Smooth muscle cell (in vitro differentiated cells): Measurements from ENCODE around the gene PIGP. TPM values are rescaled to one million over a fixed set of nuclear protein-coding genes. Genes with fewer than 3 reads are reported as not detected.
"Not testable (repeated sequence)": the region's sequence is repeated elsewhere in the genome, so short reads cannot be mapped to it uniquely, and the experiment has no call there.

Experiments
- DNase-seq: peaks from one replicate; lab custom pipeline; 2025; ENCODE audit not compliant: unreplicated experiment; lab: John Stamatoyannopoulos, UW
- H2AFZ ChIP-seq: fragments of 200-600 bp; sonication (generic); 2 replicates; pipeline ENCODE4 v1.6.0; 2016; ENCODE audit warnings: antibody characterized with exemption, low read depth, mild to moderate bottlenecking
- H3F3A ChIP-seq: fragments of 200-600 bp; sonication (generic); 2 replicates; pipeline ENCODE4 v1.6.0; 2017; ENCODE audit warnings: antibody characterized with exemption, low read depth
- H3K27ac ChIP-seq: fragments of 200-600 bp; sonication (generic); 2 replicates; pipeline ENCODE4 v1.5.1; 2016; ENCODE audit warnings: low read depth, mild to moderate bottlenecking
- H3K27me3 ChIP-seq: fragments of 200-600 bp; sonication (generic); 2 replicates; pipeline ENCODE4 v1.6.1; 2016; ENCODE audit warnings: low read depth, mild to moderate bottlenecking
- H3K36me3 ChIP-seq: fragments of 200-600 bp; sonication (generic); 2 replicates; pipeline ENCODE4 v1.5.1; 2016; ENCODE audit warnings: low read depth
- H3K4me1 ChIP-seq: fragments of 200-600 bp; sonication (generic); 2 replicates; pipeline ENCODE4 v1.5.1; 2016; ENCODE audit warnings: low read depth
- H3K4me2 ChIP-seq: fragments of 200-600 bp; sonication (generic); 2 replicates; pipeline ENCODE4 v1.6.0; 2016; ENCODE audit warnings: mild to moderate bottlenecking
- H3K4me3 ChIP-seq: fragments of 200-600 bp; sonication (generic); 2 replicates; pipeline ENCODE4 v1.5.1; 2016; ENCODE audit warnings: mild to moderate bottlenecking
- H3K79me2 ChIP-seq: fragments of 200-600 bp; sonication (generic); 2 replicates; pipeline ENCODE4 v1.6.0; 2016; ENCODE audit warnings: low read depth, mild to moderate bottlenecking
- H3K9ac ChIP-seq: fragments of 200-600 bp; sonication (generic); 2 replicates; pipeline ENCODE4 v1.6.0; 2016; ENCODE audit warnings: low read depth
- H3K9me3 ChIP-seq: fragments of 200-600 bp; sonication (generic); replicated peaks from 2 replicates; pipeline ENCODE4 v1.5.1; 2016; ENCODE audit warnings: low read depth
- H4K20me1 ChIP-seq: fragments of 200-600 bp; sonication (generic); 2 replicates; pipeline ENCODE4 v1.6.0; 2016; ENCODE audit warnings: low read depth
- WGBS: methylation state at CpG from one replicate; pipeline ENCODE4 v1.1.7; 2016; ENCODE audit warnings: low lambda C conversion rate; 5-methylcytosine and 5-hydroxymethylcytosine counted together
- polyA plus RNA-seq: library from polyadenylated mRNA; unstranded; fragments of >200 nt; fragmentation: Nextera tagmentation; extraction: Ambion mirVana; gene quantifications from 2 replicates; pipeline ENCODE4 v1.2.1, GENCODE V29; 2016
- total RNA-seq: library from RNA; depleted of rRNA; stranded (reverse); fragments of >200 nt; gene quantifications from 2 replicates; pipeline ENCODE4 v1.2.3, GENCODE V29; 2014
- TF ChIP-seq, protein P1 (sequence below): fragments of 200-600 bp; sonication (generic); IDR thresholded peaks from 2 replicates; pipeline ENCODE4 v1.5.1; 2017; ENCODE audit warnings: borderline replicate concordance, mild to moderate bottlenecking, antibody characterized with exemption; ENCODE audit not compliant: insufficient read depth, poor library complexity, severe bottlenecking

Gene PIGP
- total and polyA plus RNA-seq, 2 experiments from 2014 or later = 15.4 to 17.6 TPM

GRCh38 chr21:37036177-37036576 lies 36.7 kb downstream of the PIGP start:
- H3K4me2 ChIP-seq = no peak overlapping the region
- H3K9ac ChIP-seq = no peak overlapping the region
- H3F3A ChIP-seq = no peaks in the 10 kb centered on the region
- no peaks in the 10 kb centered on the region for H3K79me2 ChIP-seq
- H3K9me3 ChIP-seq = no peaks in the 10 kb centered on the region
- H3K27me3 ChIP-seq = no peaks in the 10 kb centered on the region
- no peaks in the 10 kb centered on the region for H3K36me3 ChIP-seq
- TF ChIP-seq, protein P1, sequence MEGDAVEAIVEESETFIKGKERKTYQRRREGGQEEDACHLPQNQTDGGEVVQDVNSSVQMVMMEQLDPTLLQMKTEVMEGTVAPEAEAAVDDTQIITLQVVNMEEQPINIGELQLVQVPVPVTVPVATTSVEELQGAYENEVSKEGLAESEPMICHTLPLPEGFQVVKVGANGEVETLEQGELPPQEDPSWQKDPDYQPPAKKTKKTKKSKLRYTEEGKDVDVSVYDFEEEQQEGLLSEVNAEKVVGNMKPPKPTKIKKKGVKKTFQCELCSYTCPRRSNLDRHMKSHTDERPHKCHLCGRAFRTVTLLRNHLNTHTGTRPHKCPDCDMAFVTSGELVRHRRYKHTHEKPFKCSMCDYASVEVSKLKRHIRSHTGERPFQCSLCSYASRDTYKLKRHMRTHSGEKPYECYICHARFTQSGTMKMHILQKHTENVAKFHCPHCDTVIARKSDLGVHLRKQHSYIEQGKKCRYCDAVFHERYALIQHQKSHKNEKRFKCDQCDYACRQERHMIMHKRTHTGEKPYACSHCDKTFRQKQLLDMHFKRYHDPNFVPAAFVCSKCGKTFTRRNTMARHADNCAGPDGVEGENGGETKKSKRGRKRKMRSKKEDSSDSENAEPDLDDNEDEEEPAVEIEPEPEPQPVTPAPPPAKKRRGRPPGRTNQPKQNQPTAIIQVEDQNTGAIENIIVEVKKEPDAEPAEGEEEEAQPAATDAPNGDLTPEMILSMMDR = no peak
- H3K27ac ChIP-seq = no peak overlapping the region
- no peak overlapping the region for H2AFZ ChIP-seq
- no peak for DNase-seq
- 92% methylated on average over 4 of the region's 4 CpGs for WGBS
- H3K4me3 ChIP-seq = no peak overlapping the region
- H4K20me1 ChIP-seq = no peaks in the 10 kb centered on the region
- no peaks in the 10 kb centered on the region for H3K4me1 ChIP-seq

GRCh38 chr21:37034394-37034793 lies 38.5 kb downstream of the PIGP start:
- WGBS = 74% methylated on average over 4 of the region's 4 CpGs
- not testable (repeated sequence) for H3F3A ChIP-seq, H3K4me3 ChIP-seq, H3K36me3 ChIP-seq, H2AFZ ChIP-seq, DNase-seq, H3K9me3 ChIP-seq, H3K79me2 ChIP-seq, H3K9ac ChIP-seq, H3K4me1 ChIP-seq, H4K20me1 ChIP-seq, H3K27ac ChIP-seq, H3K4me2 ChIP-seq, H3K27me3 ChIP-seq

DNA sequence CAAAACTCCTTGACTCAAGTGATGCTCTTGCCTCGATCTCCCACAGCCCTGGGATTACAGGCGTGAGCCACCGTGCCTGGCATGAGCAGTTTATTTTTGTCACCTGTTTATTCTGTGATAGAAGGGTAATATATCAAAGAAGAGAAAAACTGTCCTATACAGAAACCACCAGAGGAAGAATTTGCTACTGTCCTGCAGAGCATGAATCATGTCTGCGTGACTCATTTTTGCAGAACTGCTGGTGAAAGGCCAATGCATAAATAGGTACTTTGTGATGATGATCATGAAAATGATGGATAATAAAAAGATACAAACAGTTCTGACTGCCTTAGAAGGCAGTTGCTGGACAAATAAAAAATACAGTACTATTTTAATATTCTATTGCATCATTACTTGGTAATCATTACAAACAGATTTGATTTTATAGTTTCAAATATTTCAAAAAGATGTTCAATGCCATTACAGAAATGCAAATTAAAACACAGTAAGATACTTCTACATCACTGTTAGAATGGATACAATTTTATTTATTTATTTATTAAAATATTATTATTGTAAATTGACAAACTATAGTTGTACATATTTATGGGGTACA lies 39.9 kb downstream of the PIGP start:
- no peak overlapping the region for H3K4me2 ChIP-seq

DNA sequence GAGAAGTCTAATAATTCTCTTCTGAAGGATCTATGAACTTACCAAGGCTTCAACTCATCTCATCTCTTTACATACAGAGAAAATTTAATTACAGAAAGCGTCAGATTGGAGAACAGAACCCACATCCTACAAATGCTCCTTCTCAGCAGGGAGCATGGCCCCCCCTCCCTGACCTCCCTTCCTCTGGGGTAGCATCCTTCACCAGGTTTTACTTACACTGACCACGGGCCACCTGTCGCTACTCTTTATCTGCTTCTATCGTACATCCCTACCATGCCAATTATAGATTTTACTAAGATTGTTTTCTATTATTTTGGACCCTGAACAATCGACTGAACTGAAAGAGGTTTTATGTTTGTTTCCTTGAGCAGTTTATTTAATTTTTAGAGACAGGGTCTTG lies 40.6 kb downstream of the PIGP start:
- Histone ChIP-seq H3K9me3 (no peaks in the 10 kb centered on the region), H4K20me1 (no peaks in the 10 kb centered on the region), H3K36me3 (no peaks in the 10 kb centered on the region), H3K9ac (no peak overlapping the region), H3K4me3 (no peak overlapping the region), H2AFZ (no peak overlapping the region), H3K4me1 (no peaks in the 10 kb centered on the region), H3K4me2 (no peak overlapping the region), H3K27ac (no peak overlapping the region), H3K27me3 (no peaks in the 10 kb centered on the region), H3F3A (no peaks in the 10 kb centered on the region), H3K79me2 (no peaks in the 10 kb centered on the region)
- TF ChIP-seq, protein P1 = no peak
- WGBS = 88% methylated on average over 5 of the region's 5 CpGs
- DNase-seq = no peak

More for the DNA sequence above, 39.9 kb downstream of the PIGP start:
- Histone ChIP-seq H3K9ac (no peak overlapping the region), H3F3A (no peaks in the 10 kb centered on the region), H3K36me3 (no peaks in the 10 kb centered on the region), H3K9me3 (no peaks in the 10 kb centered on the region), H3K27me3 (no peaks in the 10 kb centered on the region), H4K20me1 (no peaks in the 10 kb centered on the region), H3K4me1 (no peaks in the 10 kb centered on the region), H3K4me3 (no peak overlapping the region), H3K79me2 (no peaks in the 10 kb centered on the region), H2AFZ (no peak overlapping the region), H3K27ac (no peak overlapping the region)
- 54% methylated on average over 4 of the region's 4 CpGs for WGBS
- no peak for DNase-seq
- TF ChIP-seq, protein P1 = no peak
